Keratinocyte (primary cell): ENCODE measurements around the gene RAPGEF1. TPM values are rescaled to one million over a fixed set of nuclear protein-coding genes. Genes with fewer than 3 reads are reported as not detected.

Source experiments
- DNase-seq: peaks from one replicate; pipeline ENCODE4 v3.0.0-alpha.2; 2011; ENCODE audit warnings: low read depth, missing footprints, low spot score
- FAIRE-seq: peaks from 2 replicates; lab custom pipeline; 2011; peaks lifted over from hg19 to GRCh38; lab: Jason Lieb, UNC
- H2AFZ ChIP-seq: 2 replicates; pipeline ENCODE4 v1.6.0; 2012; ENCODE audit warnings: low read length, control low read depth, inconsistent platforms; ENCODE audit not compliant: control insufficient read depth
- H3K27ac ChIP-seq: 2 replicates; pipeline ENCODE4 v1.5.1; 2011; ENCODE audit warnings: low read length; ENCODE audit not compliant: control insufficient read depth, insufficient read depth
- H3K27me3 ChIP-seq: 3 replicates; pipeline ENCODE4 v1.6.0; 2011; ENCODE audit warnings: low read length; ENCODE audit not compliant: control insufficient read depth, insufficient read depth; ENCODE audit errors: extremely low read depth
- H3K36me3 ChIP-seq, 2 experiments: 2 replicates in 1 of 2; 3 replicates in 1 of 2; pipeline ENCODE4 v1.5.1; 2011; ENCODE audit warnings: low read length in 2 of 2, mild to moderate bottlenecking in 1 of 2; ENCODE audit not compliant: control insufficient read depth in 2 of 2, insufficient read depth in 2 of 2; ENCODE audit errors: extremely low read depth in 1 of 2
- H3K4me1 ChIP-seq: 3 replicates; pipeline ENCODE4 v1.5.1; 2011; ENCODE audit warnings: low read length; ENCODE audit not compliant: control insufficient read depth, insufficient read depth; ENCODE audit errors: extremely low read depth
- H3K4me2 ChIP-seq: 3 replicates; pipeline ENCODE4 v1.6.0; 2011; ENCODE audit warnings: low read depth, low read length; ENCODE audit not compliant: control insufficient read depth, insufficient read depth; ENCODE audit errors: extremely low read depth
- H3K4me3 ChIP-seq, 3 experiments: fragments of 200-600 bp in 1 of 3; sonication (generic) in 1 of 3; 2 replicates in 2 of 3; 3 replicates in 1 of 3; pipeline ENCODE4 v1.5.1; 2011 to 2016; ENCODE audit warnings: low read length in 3 of 3, mild to moderate bottlenecking in 3 of 3, control low read depth in 2 of 3, inconsistent platforms in 1 of 3, low read depth in 1 of 3, mixed read lengths in 1 of 3, mixed run types in 1 of 3, moderate library complexity in 1 of 3; ENCODE audit not compliant: control insufficient read depth in 2 of 3, insufficient read depth in 2 of 3; ENCODE audit errors: extremely low read depth in 1 of 3
- H3K79me2 ChIP-seq: 2 replicates; pipeline ENCODE4 v1.6.0; 2012; ENCODE audit warnings: low read length; ENCODE audit not compliant: control insufficient read depth, insufficient read depth
- H3K9ac ChIP-seq: 3 replicates; pipeline ENCODE4 v1.6.0; 2011; ENCODE audit warnings: low read length; ENCODE audit not compliant: control insufficient read depth, insufficient read depth; ENCODE audit errors: extremely low read depth
- H3K9me1 ChIP-seq: 3 replicates; pipeline ENCODE4 v1.6.0; 2011; ENCODE audit warnings: low read length; ENCODE audit not compliant: control insufficient read depth, insufficient read depth; ENCODE audit errors: extremely low read depth
- H3K9me3 ChIP-seq: 2 replicates; pipeline ENCODE4 v1.5.1; 2012; ENCODE audit warnings: low read depth, low read length; ENCODE audit not compliant: control insufficient read depth
- H4K20me1 ChIP-seq: 3 replicates; pipeline ENCODE4 v1.6.0; 2011; ENCODE audit warnings: low read length; ENCODE audit not compliant: control insufficient read depth, insufficient read depth; ENCODE audit errors: extremely low read depth
- EZH2 ChIP-seq: IDR thresholded peaks from one replicate; pipeline ENCODE4 v1.6.1; 2012; ENCODE audit warnings: inconsistent platforms, mild to moderate bottlenecking, low read length, moderate library complexity
- dilution Hi-C: fragments of 300-500 bp; cut with MboI; formaldehyde crosslinking; loops from one replicate; pipeline ENCODE4 v1.7.0; 2020; ENCODE audit warnings: low sequenced_read_pairs; ENCODE audit not compliant: extremely low pct_ligation_motif_present
- polyA plus RNA-seq, 5 experiments: library from polyadenylated mRNA; depleted of rRNA in 3 of 5; stranded (reverse) in 3 of 5; stranded (forward) in 1 of 5; unstranded in 1 of 5; fragments of >200 nt; gene quantifications; 1 replicate in 1 of 5; 2 replicates in 3 of 5; 3 replicates in 1 of 5; pipeline versions ENCODE4 v1.2.1 to v1.2.3, GENCODE V29; 2011 to 2012; ENCODE audit warnings: missing spikeins in 2 of 5, low read depth in 1 of 5, low replicate concordance in 1 of 5
- TF ChIP-seq, protein P1 (sequence below), 3 experiments: IDR thresholded peaks in 1 of 3; conservative IDR thresholded peaks in 1 of 3; optimal IDR thresholded peaks in 1 of 3; 2 replicates in 2 of 3; 3 replicates in 1 of 3; pipeline versions ENCODE3 to v1.5.1; 2011; ENCODE audit warnings: low read length in 3 of 3, mild to moderate bottlenecking in 3 of 3, moderate library complexity in 2 of 3, control low read depth in 1 of 3, inconsistent platforms in 1 of 3; ENCODE audit not compliant: insufficient read depth in 2 of 3; ENCODE audit errors: extremely low read depth in 1 of 3

Gene RAPGEF1
- polyA plus RNA-seq, 1 donor (not counting 4 experiments of a cell fraction or from before 2014, with no cell fraction given): 18.5 TPM

DNA sequence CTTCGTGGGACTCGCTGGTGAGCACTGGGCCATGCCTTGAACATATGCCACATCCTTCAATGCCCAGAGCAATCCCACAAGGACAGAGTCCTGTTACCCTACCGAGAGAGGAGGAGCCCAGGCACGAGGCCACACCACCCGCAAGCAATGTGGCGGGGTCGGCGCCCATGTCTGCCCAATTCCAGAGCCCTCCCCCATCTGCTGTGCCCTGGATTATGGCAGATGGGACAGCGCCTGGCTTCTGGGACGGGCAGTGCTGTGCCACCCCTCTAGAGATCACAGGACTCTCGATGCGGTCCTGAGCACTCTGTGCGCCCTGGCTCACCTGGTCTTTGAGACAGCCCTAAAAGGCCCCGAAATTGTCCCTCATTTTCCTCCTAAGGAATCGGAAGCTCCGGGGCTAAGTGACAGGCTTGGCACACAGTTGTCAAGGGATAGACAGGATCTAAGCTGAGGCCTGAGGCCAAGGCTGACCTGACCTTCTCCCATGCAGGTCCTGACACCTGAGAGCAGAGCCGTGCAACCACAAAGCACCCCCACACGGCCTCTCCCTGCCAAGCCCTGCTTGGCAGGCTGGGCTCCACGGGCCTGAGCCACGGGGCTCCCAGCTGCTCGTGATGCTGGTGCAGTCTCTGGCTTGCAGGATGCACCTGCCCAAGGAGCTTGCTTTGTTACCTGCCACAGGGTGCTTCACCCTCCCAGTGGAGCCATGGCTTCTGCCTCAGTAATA is 145.8 kb downstream of the RAPGEF1 start:
- H3K4me1 ChIP-seq: no peaks in the 10 kb centered on the region
- no peak overlapping the region for H2AFZ ChIP-seq
- no peak overlapping the region for H3K9ac ChIP-seq
- no peak overlapping the region for H3K4me3 ChIP-seq
- no peaks in the 10 kb centered on the region for H4K20me1 ChIP-seq
- H3K9me1 ChIP-seq: no peaks in the 10 kb centered on the region
- TF ChIP-seq, protein P1, sequence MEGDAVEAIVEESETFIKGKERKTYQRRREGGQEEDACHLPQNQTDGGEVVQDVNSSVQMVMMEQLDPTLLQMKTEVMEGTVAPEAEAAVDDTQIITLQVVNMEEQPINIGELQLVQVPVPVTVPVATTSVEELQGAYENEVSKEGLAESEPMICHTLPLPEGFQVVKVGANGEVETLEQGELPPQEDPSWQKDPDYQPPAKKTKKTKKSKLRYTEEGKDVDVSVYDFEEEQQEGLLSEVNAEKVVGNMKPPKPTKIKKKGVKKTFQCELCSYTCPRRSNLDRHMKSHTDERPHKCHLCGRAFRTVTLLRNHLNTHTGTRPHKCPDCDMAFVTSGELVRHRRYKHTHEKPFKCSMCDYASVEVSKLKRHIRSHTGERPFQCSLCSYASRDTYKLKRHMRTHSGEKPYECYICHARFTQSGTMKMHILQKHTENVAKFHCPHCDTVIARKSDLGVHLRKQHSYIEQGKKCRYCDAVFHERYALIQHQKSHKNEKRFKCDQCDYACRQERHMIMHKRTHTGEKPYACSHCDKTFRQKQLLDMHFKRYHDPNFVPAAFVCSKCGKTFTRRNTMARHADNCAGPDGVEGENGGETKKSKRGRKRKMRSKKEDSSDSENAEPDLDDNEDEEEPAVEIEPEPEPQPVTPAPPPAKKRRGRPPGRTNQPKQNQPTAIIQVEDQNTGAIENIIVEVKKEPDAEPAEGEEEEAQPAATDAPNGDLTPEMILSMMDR (optimal IDR thresholded peaks at IDR 0.05 in 1 of 3, IDR thresholded peaks at IDR 0.05 in 1 of 3, conservative IDR thresholded peaks at IDR 0.05 in 1 of 3; ENCODE audit: extremely low read depth in 1 of 3, insufficient read depth in 2 of 3, low read length in 3 of 3): no peak
- no peak for TF ChIP-seq EZH2
- DNase-seq: no peak
- H3K4me2 ChIP-seq: no peak overlapping the region
- dilution Hi-C loops: no loop called here
- no peaks in the 10 kb centered on the region for H3K27me3 ChIP-seq
- H3K36me3 ChIP-seq: peaks cover 22 to 23% of the 10 kb centered on the region in 2 experiments
- no peak for FAIRE-seq
- H3K27ac ChIP-seq: no peak overlapping the region
- no peaks in the 10 kb centered on the region for H3K9me3 ChIP-seq
- H3K79me2 ChIP-seq: no peaks in the 10 kb centered on the region

DNA sequence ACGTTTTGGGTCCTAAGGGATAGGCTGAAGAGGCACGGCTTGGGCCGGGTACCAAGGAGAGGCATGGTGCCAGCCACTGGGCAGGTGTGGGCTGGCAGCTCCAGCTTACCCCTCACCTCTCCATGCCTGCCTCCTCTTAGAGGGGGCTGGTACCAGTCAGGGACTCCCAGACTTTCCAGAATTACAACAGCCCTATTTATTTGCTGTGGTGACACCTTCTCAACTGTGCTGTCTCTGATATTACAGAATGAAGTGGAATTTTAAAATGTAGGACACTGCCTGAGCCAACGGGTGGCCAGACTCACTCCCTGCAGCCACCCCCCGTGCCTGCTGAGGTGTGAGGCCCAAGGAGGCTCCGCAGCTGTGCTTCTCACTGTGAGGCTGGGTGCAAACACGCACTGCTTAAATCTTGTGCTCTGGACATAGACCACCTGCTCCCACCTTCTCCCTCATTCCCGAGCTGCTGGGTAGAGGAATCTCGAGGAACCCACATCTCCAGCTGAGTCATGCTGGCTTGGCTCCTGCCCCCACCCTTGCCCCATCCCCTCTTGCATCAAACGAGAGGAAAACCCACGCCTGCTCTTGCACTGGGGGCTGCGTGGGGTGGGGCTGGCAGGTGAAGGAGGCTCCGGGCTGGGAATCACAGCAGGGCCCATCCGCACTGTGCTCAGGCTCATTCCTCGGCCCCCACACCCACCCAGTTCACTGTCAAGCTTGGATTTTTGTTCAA is 146.6 kb downstream of the RAPGEF1 start:
- Histone ChIP-seq H3K36me3 (peaks cover 22 to 28% of the 10 kb centered on the region in 2 experiments), H3K27ac (no peak overlapping the region), H3K27me3 (no peaks in the 10 kb centered on the region), H3K9ac (no peak overlapping the region), H3K4me2 (no peak overlapping the region), H2AFZ (no peak overlapping the region), H3K9me3 (no peaks in the 10 kb centered on the region), H4K20me1 (no peaks in the 10 kb centered on the region), H3K9me1 (no peaks in the 10 kb centered on the region), H3K4me3 (no peak overlapping the region), H3K4me1 (no peaks in the 10 kb centered on the region), H3K79me2 (no peaks in the 10 kb centered on the region)
- no peak for TF ChIP-seq EZH2
- TF ChIP-seq, protein P1 (optimal IDR thresholded peaks at IDR 0.05 in 1 of 3, IDR thresholded peaks at IDR 0.05 in 1 of 3, conservative IDR thresholded peaks at IDR 0.05 in 1 of 3; ENCODE audit: extremely low read depth in 1 of 3, insufficient read depth in 2 of 3, low read length in 3 of 3): no peak
- DNase-seq: no peak
- FAIRE-seq: no peak
- dilution Hi-C loops: no loop called here
